ENCODE results near the gene AVPR2.

DNA sequence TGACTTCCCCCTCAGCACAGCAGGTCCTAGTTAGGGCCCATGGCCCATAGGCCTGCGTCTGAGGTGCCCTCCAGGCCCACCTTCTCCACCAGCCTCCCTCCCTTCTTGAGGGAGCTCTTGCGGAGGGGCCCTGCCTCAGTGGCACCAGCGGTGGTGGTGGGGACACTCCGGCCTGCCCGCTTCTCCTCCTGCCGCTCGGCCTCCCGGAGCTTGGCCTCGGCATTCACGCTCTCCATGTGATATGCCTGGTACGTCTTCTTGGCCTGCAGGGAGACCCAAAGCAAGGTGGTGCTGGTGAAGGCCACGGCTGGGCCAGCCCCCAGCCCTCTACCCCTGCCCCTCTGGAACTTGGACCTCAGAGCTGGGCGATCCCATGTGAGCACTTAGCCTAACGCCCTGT is 16.1 kb downstream of the AVPR2 start:
- TF ChIP-seq, protein P1, sequence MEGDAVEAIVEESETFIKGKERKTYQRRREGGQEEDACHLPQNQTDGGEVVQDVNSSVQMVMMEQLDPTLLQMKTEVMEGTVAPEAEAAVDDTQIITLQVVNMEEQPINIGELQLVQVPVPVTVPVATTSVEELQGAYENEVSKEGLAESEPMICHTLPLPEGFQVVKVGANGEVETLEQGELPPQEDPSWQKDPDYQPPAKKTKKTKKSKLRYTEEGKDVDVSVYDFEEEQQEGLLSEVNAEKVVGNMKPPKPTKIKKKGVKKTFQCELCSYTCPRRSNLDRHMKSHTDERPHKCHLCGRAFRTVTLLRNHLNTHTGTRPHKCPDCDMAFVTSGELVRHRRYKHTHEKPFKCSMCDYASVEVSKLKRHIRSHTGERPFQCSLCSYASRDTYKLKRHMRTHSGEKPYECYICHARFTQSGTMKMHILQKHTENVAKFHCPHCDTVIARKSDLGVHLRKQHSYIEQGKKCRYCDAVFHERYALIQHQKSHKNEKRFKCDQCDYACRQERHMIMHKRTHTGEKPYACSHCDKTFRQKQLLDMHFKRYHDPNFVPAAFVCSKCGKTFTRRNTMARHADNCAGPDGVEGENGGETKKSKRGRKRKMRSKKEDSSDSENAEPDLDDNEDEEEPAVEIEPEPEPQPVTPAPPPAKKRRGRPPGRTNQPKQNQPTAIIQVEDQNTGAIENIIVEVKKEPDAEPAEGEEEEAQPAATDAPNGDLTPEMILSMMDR (conservative IDR thresholded peaks at IDR 0.05) = no peak
- no peak for TF ChIP-seq EZH2 (IDR thresholded peaks at IDR 0.05; ENCODE audit: low read depth)

Data from PC-9 (cell line).